ENCODE data around the gene PALM3. TPM values are rescaled to one million over a fixed set of nuclear protein-coding genes. Genes with fewer than 3 reads are reported as not detected.

PALM3 gene
- total RNA-seq, 1 donor from 2014 or later: not detected

GRCh38 chr19:14105680-14106079 lies 43.8 kb upstream of the PALM3 start:
- no peak for FAIRE-seq
- DNase-seq (ENCODE audit: low read depth): no peak
- H3K4me3 ChIP-seq (ENCODE audit: low read depth, low read length): no peak overlapping the region
- no peak for TF ChIP-seq CTCF (IDR thresholded peaks at IDR 0.05; ENCODE audit: insufficient read depth, low read length, severe bottlenecking)
- H3K36me3 ChIP-seq (ENCODE audit: control insufficient read depth, insufficient read depth, low read length): peaks cover 10% of the 10 kb centered on the region
- H3K27me3 ChIP-seq (ENCODE audit: control insufficient read depth, insufficient read depth, low read length): no peaks in the 10 kb centered on the region

GRCh38 chr19:14103310-14103709 lies 41.4 kb upstream of the PALM3 start:
- no peak for TF ChIP-seq CTCF (IDR thresholded peaks at IDR 0.05; ENCODE audit: insufficient read depth, low read length, severe bottlenecking)
- FAIRE-seq (no peak), DNase-seq (ENCODE audit: low read depth) (no peak)
- Histone ChIP-seq H3K36me3 (ENCODE audit: control insufficient read depth, insufficient read depth, low read length) (peaks cover 10% of the 10 kb centered on the region), H3K4me3 (ENCODE audit: low read depth, low read length) (no peak overlapping the region), H3K27me3 (ENCODE audit: control insufficient read depth, insufficient read depth, low read length) (no peaks in the 10 kb centered on the region)

- no peak for TF ChIP-seq CTCF (IDR thresholded peaks at IDR 0.05; ENCODE audit: insufficient read depth, low read length, severe bottlenecking)
- FAIRE-seq: no peak
Observed at GRCh38 chr19:14102756-14103155, 40.9 kb upstream of the PALM3 start.

GRCh38 chr19:14102102-14102696 lies 40.3 kb upstream of the PALM3 start:
- peak; percentile 30 for DNase-seq (ENCODE audit: low read depth)
- H3K36me3 ChIP-seq (ENCODE audit: control insufficient read depth, insufficient read depth, low read length): peaks cover 10% of the 10 kb centered on the region

More at GRCh38 chr19:14102756-14103155, 40.9 kb upstream of the PALM3 start:
- DNase-seq (ENCODE audit: low read depth): no peak
- Histone ChIP-seq H3K4me3 (ENCODE audit: low read depth, low read length) (no peak overlapping the region), H3K27me3 (ENCODE audit: control insufficient read depth, insufficient read depth, low read length) (no peaks in the 10 kb centered on the region), H3K36me3 (ENCODE audit: control insufficient read depth, insufficient read depth, low read length) (peaks cover 10% of the 10 kb centered on the region)

GRCh38 chr19:14101003-14101545 lies 39.2 kb upstream of the PALM3 start:
- no peak for DNase-seq (ENCODE audit: low read depth)
- H3K36me3 ChIP-seq (ENCODE audit: control insufficient read depth, insufficient read depth, low read length): peaks cover 10% of the 10 kb centered on the region
- H3K4me3 ChIP-seq (ENCODE audit: low read depth, low read length): no peak overlapping the region

More at GRCh38 chr19:14102102-14102696, 40.3 kb upstream of the PALM3 start:
- no peak for TF ChIP-seq CTCF (IDR thresholded peaks at IDR 0.05; ENCODE audit: insufficient read depth, low read length, severe bottlenecking)
- no peaks in the 10 kb centered on the region for H3K27me3 ChIP-seq (ENCODE audit: control insufficient read depth, insufficient read depth, low read length)
- no peak overlapping the region for H3K4me3 ChIP-seq (ENCODE audit: low read depth, low read length)
- FAIRE-seq: no peak

More at GRCh38 chr19:14101003-14101545, 39.2 kb upstream of the PALM3 start:
- no peak for FAIRE-seq
- TF ChIP-seq CTCF (IDR thresholded peaks at IDR 0.05; ENCODE audit: insufficient read depth, low read length, severe bottlenecking): no peak
- H3K27me3 ChIP-seq (ENCODE audit: control insufficient read depth, insufficient read depth, low read length): no peaks in the 10 kb centered on the region

Data from bronchial epithelial cell (primary cell).